Keratinocyte (primary cell): ENCODE results near the gene DRG1. TPM values are rescaled to one million over a fixed set of nuclear protein-coding genes. Genes with fewer than 3 reads are reported as not detected.

Experiments used
- DNase-seq: peaks from one replicate; pipeline ENCODE4 v3.0.0-alpha.2; 2011; ENCODE audit warnings: low read depth, missing footprints, low spot score
- FAIRE-seq: peaks from 2 replicates; lab custom pipeline; 2011; peaks lifted over from hg19 to GRCh38; lab: Jason Lieb, UNC
- H2AFZ ChIP-seq: 2 replicates; pipeline ENCODE4 v1.6.0; 2012; ENCODE audit warnings: low read length, control low read depth, inconsistent platforms; ENCODE audit not compliant: control insufficient read depth
- H3K27ac ChIP-seq: 2 replicates; pipeline ENCODE4 v1.5.1; 2011; ENCODE audit warnings: low read length; ENCODE audit not compliant: control insufficient read depth, insufficient read depth
- H3K27me3 ChIP-seq: 3 replicates; pipeline ENCODE4 v1.6.0; 2011; ENCODE audit warnings: low read length; ENCODE audit not compliant: control insufficient read depth, insufficient read depth; ENCODE audit errors: extremely low read depth
- H3K36me3 ChIP-seq, 2 experiments: 2 replicates in 1 of 2; 3 replicates in 1 of 2; pipeline ENCODE4 v1.5.1; 2011; ENCODE audit warnings: low read length in 2 of 2, mild to moderate bottlenecking in 1 of 2; ENCODE audit not compliant: control insufficient read depth in 2 of 2, insufficient read depth in 2 of 2; ENCODE audit errors: extremely low read depth in 1 of 2
- H3K4me1 ChIP-seq: 3 replicates; pipeline ENCODE4 v1.5.1; 2011; ENCODE audit warnings: low read length; ENCODE audit not compliant: control insufficient read depth, insufficient read depth; ENCODE audit errors: extremely low read depth
- H3K4me2 ChIP-seq: 3 replicates; pipeline ENCODE4 v1.6.0; 2011; ENCODE audit warnings: low read depth, low read length; ENCODE audit not compliant: control insufficient read depth, insufficient read depth; ENCODE audit errors: extremely low read depth
- H3K4me3 ChIP-seq, 3 experiments: fragments of 200-600 bp in 1 of 3; sonication (generic) in 1 of 3; 2 replicates in 2 of 3; 3 replicates in 1 of 3; pipeline ENCODE4 v1.5.1; 2011 to 2016; ENCODE audit warnings: low read length in 3 of 3, mild to moderate bottlenecking in 3 of 3, control low read depth in 2 of 3, inconsistent platforms in 1 of 3, low read depth in 1 of 3, mixed read lengths in 1 of 3, mixed run types in 1 of 3, moderate library complexity in 1 of 3; ENCODE audit not compliant: control insufficient read depth in 2 of 3, insufficient read depth in 2 of 3; ENCODE audit errors: extremely low read depth in 1 of 3
- H3K79me2 ChIP-seq: 2 replicates; pipeline ENCODE4 v1.6.0; 2012; ENCODE audit warnings: low read length; ENCODE audit not compliant: control insufficient read depth, insufficient read depth
- H3K9ac ChIP-seq: 3 replicates; pipeline ENCODE4 v1.6.0; 2011; ENCODE audit warnings: low read length; ENCODE audit not compliant: control insufficient read depth, insufficient read depth; ENCODE audit errors: extremely low read depth
- H3K9me1 ChIP-seq: 3 replicates; pipeline ENCODE4 v1.6.0; 2011; ENCODE audit warnings: low read length; ENCODE audit not compliant: control insufficient read depth, insufficient read depth; ENCODE audit errors: extremely low read depth
- H3K9me3 ChIP-seq: 2 replicates; pipeline ENCODE4 v1.5.1; 2012; ENCODE audit warnings: low read depth, low read length; ENCODE audit not compliant: control insufficient read depth
- H4K20me1 ChIP-seq: 3 replicates; pipeline ENCODE4 v1.6.0; 2011; ENCODE audit warnings: low read length; ENCODE audit not compliant: control insufficient read depth, insufficient read depth; ENCODE audit errors: extremely low read depth
- CTCF ChIP-seq, 3 experiments: IDR thresholded peaks in 1 of 3; conservative IDR thresholded peaks in 1 of 3; optimal IDR thresholded peaks in 1 of 3; 2 replicates in 2 of 3; 3 replicates in 1 of 3; pipeline versions ENCODE3 to v1.5.1; 2011; ENCODE audit warnings: low read length in 3 of 3, mild to moderate bottlenecking in 3 of 3, moderate library complexity in 2 of 3, control low read depth in 1 of 3, inconsistent platforms in 1 of 3; ENCODE audit not compliant: insufficient read depth in 2 of 3; ENCODE audit errors: extremely low read depth in 1 of 3
- EZH2 ChIP-seq: IDR thresholded peaks from one replicate; pipeline ENCODE4 v1.6.1; 2012; ENCODE audit warnings: inconsistent platforms, mild to moderate bottlenecking, low read length, moderate library complexity
- dilution Hi-C: fragments of 300-500 bp; cut with MboI; formaldehyde crosslinking; loops from one replicate; pipeline ENCODE4 v1.7.0; 2020; ENCODE audit warnings: low sequenced_read_pairs; ENCODE audit not compliant: extremely low pct_ligation_motif_present
- polyA plus RNA-seq, 5 experiments: library from polyadenylated mRNA; depleted of rRNA in 3 of 5; stranded (reverse) in 3 of 5; stranded (forward) in 1 of 5; unstranded in 1 of 5; fragments of >200 nt; gene quantifications; 1 replicate in 1 of 5; 2 replicates in 3 of 5; 3 replicates in 1 of 5; pipeline versions ENCODE4 v1.2.1 to v1.2.3, GENCODE V29; 2011 to 2012; ENCODE audit warnings: missing spikeins in 2 of 5, low read depth in 1 of 5, low replicate concordance in 1 of 5

DRG1 gene
- polyA plus RNA-seq, 1 donor (not counting 4 experiments of a cell fraction or from before 2014, with no cell fraction given) = 87.4 TPM

GRCh38 chr22:31445642-31446041, 46.2 kb downstream of the DRG1 start:
- no peak overlapping the region for H2AFZ ChIP-seq
- H3K9me3 ChIP-seq = no peaks in the 10 kb centered on the region
- no peaks in the 10 kb centered on the region for H3K9me1 ChIP-seq
- FAIRE-seq = no peak
- H3K36me3 ChIP-seq = peaks cover 21 to 35% of the 10 kb centered on the region in 2 experiments
- no peaks in the 10 kb centered on the region for H3K79me2 ChIP-seq
- no peak overlapping the region for H3K4me3 ChIP-seq
- no peaks in the 10 kb centered on the region for H3K4me1 ChIP-seq
- no peaks in the 10 kb centered on the region for H4K20me1 ChIP-seq
- H3K27ac ChIP-seq = no peak overlapping the region
- TF ChIP-seq CTCF (optimal IDR thresholded peaks at IDR 0.05 in 1 of 3, IDR thresholded peaks at IDR 0.05 in 1 of 3, conservative IDR thresholded peaks at IDR 0.05 in 1 of 3; ENCODE audit: extremely low read depth in 1 of 3, insufficient read depth in 2 of 3, low read length in 3 of 3) (no peak), EZH2 (no peak)
- H3K9ac ChIP-seq = no peak overlapping the region
- H3K27me3 ChIP-seq = no peaks in the 10 kb centered on the region
- dilution Hi-C loops = no loop called here
- DNase-seq = no peak
- no peak overlapping the region for H3K4me2 ChIP-seq

GRCh38 chr22:31446208-31446607, 46.8 kb downstream of the DRG1 start:
- DNase-seq (no peak), FAIRE-seq (no peak)
- H3K4me3 ChIP-seq = no peak overlapping the region
- TF ChIP-seq EZH2 (no peak), CTCF (optimal IDR thresholded peaks at IDR 0.05 in 1 of 3, IDR thresholded peaks at IDR 0.05 in 1 of 3, conservative IDR thresholded peaks at IDR 0.05 in 1 of 3; ENCODE audit: extremely low read depth in 1 of 3, insufficient read depth in 2 of 3, low read length in 3 of 3) (no peak)
- H3K27me3 ChIP-seq = no peaks in the 10 kb centered on the region
- H3K9ac ChIP-seq = no peak overlapping the region
- peaks cover 21 to 33% of the 10 kb centered on the region in 2 experiments for H3K36me3 ChIP-seq
- no peaks in the 10 kb centered on the region for H3K79me2 ChIP-seq
- H2AFZ ChIP-seq = no peak overlapping the region
- no peaks in the 10 kb centered on the region for H3K9me3 ChIP-seq
- H4K20me1 ChIP-seq = no peaks in the 10 kb centered on the region
- H3K4me2 ChIP-seq = no peak overlapping the region
- dilution Hi-C loops = no loop called here
- no peaks in the 10 kb centered on the region for H3K9me1 ChIP-seq
- H3K27ac ChIP-seq = no peak overlapping the region
- no peaks in the 10 kb centered on the region for H3K4me1 ChIP-seq
